ENCODE measurements around the gene UCK1. TPM values are rescaled to one million over a fixed set of nuclear protein-coding genes. Genes with fewer than 3 reads are reported as not detected.

Gene UCK1
- total and polyA plus RNA-seq, 10 of the 15 experiments (the other 5 are each of a cell fraction or from before 2014, with no cell fraction given) = 0.31 to 27.0 (median 18.7) TPM

- TF ChIP-seq, protein P1, sequence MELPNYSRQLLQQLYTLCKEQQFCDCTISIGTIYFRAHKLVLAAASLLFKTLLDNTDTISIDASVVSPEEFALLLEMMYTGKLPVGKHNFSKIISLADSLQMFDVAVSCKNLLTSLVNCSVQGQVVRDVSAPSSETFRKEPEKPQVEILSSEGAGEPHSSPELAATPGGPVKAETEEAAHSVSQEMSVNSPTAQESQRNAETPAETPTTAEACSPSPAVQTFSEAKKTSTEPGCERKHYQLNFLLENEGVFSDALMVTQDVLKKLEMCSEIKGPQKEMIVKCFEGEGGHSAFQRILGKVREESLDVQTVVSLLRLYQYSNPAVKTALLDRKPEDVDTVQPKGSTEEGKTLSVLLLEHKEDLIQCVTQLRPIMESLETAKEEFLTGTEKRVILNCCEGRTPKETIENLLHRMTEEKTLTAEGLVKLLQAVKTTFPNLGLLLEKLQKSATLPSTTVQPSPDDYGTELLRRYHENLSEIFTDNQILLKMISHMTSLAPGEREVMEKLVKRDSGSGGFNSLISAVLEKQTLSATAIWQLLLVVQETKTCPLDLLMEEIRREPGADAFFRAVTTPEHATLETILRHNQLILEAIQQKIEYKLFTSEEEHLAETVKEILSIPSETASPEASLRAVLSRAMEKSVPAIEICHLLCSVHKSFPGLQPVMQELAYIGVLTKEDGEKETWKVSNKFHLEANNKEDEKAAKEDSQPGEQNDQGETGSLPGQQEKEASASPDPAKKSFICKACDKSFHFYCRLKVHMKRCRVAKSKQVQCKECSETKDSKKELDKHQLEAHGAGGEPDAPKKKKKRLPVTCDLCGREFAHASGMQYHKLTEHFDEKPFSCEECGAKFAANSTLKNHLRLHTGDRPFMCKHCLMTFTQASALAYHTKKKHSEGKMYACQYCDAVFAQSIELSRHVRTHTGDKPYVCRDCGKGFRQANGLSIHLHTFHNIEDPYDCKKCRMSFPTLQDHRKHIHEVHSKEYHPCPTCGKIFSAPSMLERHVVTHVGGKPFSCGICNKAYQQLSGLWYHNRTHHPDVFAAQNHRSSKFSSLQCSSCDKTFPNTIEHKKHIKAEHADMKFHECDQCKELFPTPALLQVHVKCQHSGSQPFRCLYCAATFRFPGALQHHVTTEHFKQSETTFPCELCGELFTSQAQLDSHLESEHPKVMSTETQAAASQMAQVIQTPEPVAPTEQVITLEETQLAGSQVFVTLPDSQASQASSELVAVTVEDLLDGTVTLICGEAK (IDR thresholded peaks at IDR 0.05; ENCODE audit: borderline replicate concordance) = no peak
- no peak for TF ChIP-seq CREM (IDR thresholded peaks at IDR 0.05; ENCODE audit: low read depth)
- TF ChIP-seq CTCF (IDR thresholded peaks at IDR 0.05 in 2 of 3, conservative IDR thresholded peaks at IDR 0.05 in 1 of 3; ENCODE audit: control insufficient read depth in 2 of 3, extremely low read depth in 1 of 3, insufficient read depth in 1 of 3, low read depth in 3 of 3, low read length in 3 of 3) = no peak
- TF ChIP-seq NR2F1 (conservative IDR thresholded peaks at IDR 0.05) = no peak
- TF ChIP-seq ZNF207 (IDR thresholded peaks at IDR 0.05; ENCODE audit: borderline replicate concordance) = no peak
- TF ChIP-seq BACH1 (IDR thresholded peaks at IDR 0.05; ENCODE audit: borderline replicate concordance) = no peak
- no peak for TF ChIP-seq KLF5 (IDR thresholded peaks at IDR 0.05; ENCODE audit: partially characterized antibody)
- no peak for TF ChIP-seq TARDBP (IDR thresholded peaks at IDR 0.05; ENCODE audit: borderline replicate concordance)
- no peak for TF ChIP-seq SIN3A (IDR thresholded peaks at IDR 0.05; ENCODE audit: low read depth, low read length)
- no peak for TF ChIP-seq SREBF2 (IDR thresholded peaks at IDR 0.05; ENCODE audit: low read length)
These were observed 14.1 kb upstream of the UCK1 start, which contains the start of gene PRRT1B (continued) for GRCh38 chr9:131545003-131545785.
